ENCODE data around the gene TST.

GRCh38 chr22:37020192-37020479 is 889 bp upstream of the TST start:
- no peak for TF ChIP-seq GABPA (IDR thresholded peaks at IDR 0.05; ENCODE audit: low read depth)
- TF ChIP-seq CTCF (IDR thresholded peaks at IDR 0.05): no peak
- no peak for TF ChIP-seq RAD21 (IDR thresholded peaks at IDR 0.05; ENCODE audit: low read length)

All from SK-N-SH (cell line).